A673 (cell line): ENCODE measurements around the gene SF3A2. TPM values are rescaled to one million over a fixed set of nuclear protein-coding genes. Genes with fewer than 3 reads are reported as not detected.

Experiments used
- BruUV-seq: library from RNA; stranded (reverse); fragments of 400-500 nt; replicated peaks from 2 replicates; lab custom pipeline; 2021; lab: Mats Ljungman, UMichigan
- CTCF ChIA-PET: fragments of 300-600 bp; sonication (Branson Sonifier 250); formaldehyde crosslinking; loops from one replicate; lab custom pipeline; 2022; ENCODE audit warnings: antibody characterized with exemption; lab: Charles Lee
- POLR2A ChIA-PET: fragments of 300-600 bp; sonication (Branson Sonifier 250); formaldehyde crosslinking; loops from one replicate; lab custom pipeline; 2022; ENCODE audit warnings: antibody characterized with exemption; ENCODE audit not compliant: low non-redundant PET; lab: Charles Lee
- DNase-seq: peaks from one replicate; pipeline ENCODE4 v3.0.0-alpha.2; 2015; ENCODE audit warnings: low spot score
- H3K27ac ChIP-seq: fragments of 200-600 bp; sonication (generic); 2 replicates; pipeline ENCODE4 v1.5.1; 2016; ENCODE audit warnings: mixed run types, low read depth, mild to moderate bottlenecking, mixed read lengths, antibody characterized with exemption, low read length; ENCODE audit not compliant: poor library complexity, severe bottlenecking
- H3K27me3 ChIP-seq: fragments of 200-600 bp; sonication (generic); replicated peaks from 2 replicates; pipeline ENCODE4 v1.6.1; 2017; ENCODE audit warnings: mixed run types, low read depth, mild to moderate bottlenecking, mixed read lengths, antibody characterized with exemption, low read length; ENCODE audit not compliant: insufficient read depth, poor library complexity
- H3K36me3 ChIP-seq: fragments of 200-600 bp; sonication (generic); 2 replicates; pipeline ENCODE4 v1.6.1; 2016; ENCODE audit warnings: mixed run types, mild to moderate bottlenecking, mixed read lengths, antibody characterized with exemption, low read length; ENCODE audit not compliant: insufficient read depth, poor library complexity, severe bottlenecking
- H3K4me1 ChIP-seq: fragments of 200-600 bp; sonication (generic); 2 replicates; pipeline ENCODE4 v1.6.1; 2017; ENCODE audit warnings: mixed run types, mild to moderate bottlenecking, mixed read lengths, antibody characterized with exemption, low read length; ENCODE audit not compliant: insufficient read depth, poor library complexity, severe bottlenecking
- H3K4me3 ChIP-seq: fragments of 200-600 bp; sonication (generic); 2 replicates; pipeline ENCODE4 v1.5.1; 2016; ENCODE audit warnings: low read depth, mixed run types, mild to moderate bottlenecking, mixed read lengths, low read length; ENCODE audit not compliant: poor library complexity, severe bottlenecking
- H3K9me3 ChIP-seq: fragments of 200-600 bp; sonication (generic); 2 replicates; pipeline ENCODE4 v1.6.1; 2016; ENCODE audit warnings: mixed run types, low read depth, mild to moderate bottlenecking, mixed read lengths, antibody characterized with exemption, low read length; ENCODE audit not compliant: poor library complexity, severe bottlenecking
- EZH2 ChIP-seq: fragments of 200-600 bp; sonication (generic); IDR thresholded peaks from 2 replicates; pipeline ENCODE4 v1.6.1; 2017; ENCODE audit warnings: borderline replicate concordance, low read depth, mild to moderate bottlenecking, mixed read lengths, antibody characterized with exemption, low read length; ENCODE audit not compliant: poor library complexity, severe bottlenecking
- intact Hi-C: fragments of 100-400 bp; cut with micrococcal nuclease; formaldehyde crosslinking; loops from one replicate; pipeline ENCODE4 v1.10.0; 2022; ENCODE audit not compliant: unreplicated experiment
- total RNA-seq: library from RNA; stranded (reverse); gene quantifications from 2 replicates; pipeline ENCODE4 v1.2.3, GENCODE V29; 2021
- TF ChIP-seq, protein P1 (sequence below): fragments of 300-800, 200-600 bp; sonication (generic); conservative IDR thresholded peaks from 2 replicates; pipeline ENCODE4 v1.5.1; 2017; ENCODE audit warnings: low read depth, mild to moderate bottlenecking, antibody characterized with exemption, low read length, moderate library complexity, mixed read lengths

SF3A2 gene
- total RNA-seq, 1 experiment from 2014 or later: 187 TPM

DNA sequence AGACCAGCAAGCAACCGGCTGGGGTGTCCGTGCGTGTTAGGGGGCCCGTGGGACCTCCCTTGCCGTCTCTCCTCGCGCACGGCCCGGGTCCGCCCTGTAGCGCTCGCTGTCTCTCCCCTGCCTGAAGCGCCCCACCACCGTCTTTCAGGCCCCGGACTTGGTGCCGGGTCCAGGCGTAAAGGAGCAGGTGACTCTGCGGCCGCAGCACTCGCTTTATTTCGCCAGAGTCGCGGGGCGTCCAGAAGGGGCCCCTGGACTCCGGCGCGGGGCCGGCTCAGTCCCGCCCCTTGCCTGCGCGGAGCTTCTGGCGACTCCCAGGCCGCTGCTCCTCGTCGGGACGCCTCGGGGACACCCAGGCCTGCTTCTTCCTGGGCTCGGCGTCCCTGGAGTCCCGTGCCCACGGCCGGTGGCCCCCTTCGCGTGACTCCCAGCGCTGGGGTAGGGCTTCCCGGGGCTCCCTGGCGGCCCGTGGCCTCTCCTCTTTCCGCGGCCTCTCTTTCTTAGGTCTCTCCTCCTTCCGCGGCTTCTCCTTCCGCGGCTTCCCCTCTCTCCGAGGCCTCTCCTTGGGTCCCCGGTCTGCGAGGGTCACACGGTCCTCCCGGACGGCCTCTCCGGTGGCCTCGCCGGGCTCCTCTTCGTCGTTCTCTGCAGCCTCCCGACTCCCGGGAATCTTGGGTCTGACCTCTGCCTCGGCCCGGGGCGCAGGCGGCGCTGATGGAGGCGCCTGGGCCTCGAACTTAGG lies 15.6 kb downstream of the SF3A2 start:
- Histone ChIP-seq H3K36me3 (peaks cover 7% of the 10 kb centered on the region), H3K9me3 (no peaks in the 10 kb centered on the region), H3K4me3 (no peak overlapping the region), H3K4me1 (no peaks in the 10 kb centered on the region), H3K27me3 (no peaks in the 10 kb centered on the region), H3K27ac (no peak overlapping the region)
- CTCF ChIA-PET: no interaction called here
- no peak for DNase-seq
- intact Hi-C loops: no loop called here
- POLR2A ChIA-PET: no interaction called here
- TF ChIP-seq, protein P1, sequence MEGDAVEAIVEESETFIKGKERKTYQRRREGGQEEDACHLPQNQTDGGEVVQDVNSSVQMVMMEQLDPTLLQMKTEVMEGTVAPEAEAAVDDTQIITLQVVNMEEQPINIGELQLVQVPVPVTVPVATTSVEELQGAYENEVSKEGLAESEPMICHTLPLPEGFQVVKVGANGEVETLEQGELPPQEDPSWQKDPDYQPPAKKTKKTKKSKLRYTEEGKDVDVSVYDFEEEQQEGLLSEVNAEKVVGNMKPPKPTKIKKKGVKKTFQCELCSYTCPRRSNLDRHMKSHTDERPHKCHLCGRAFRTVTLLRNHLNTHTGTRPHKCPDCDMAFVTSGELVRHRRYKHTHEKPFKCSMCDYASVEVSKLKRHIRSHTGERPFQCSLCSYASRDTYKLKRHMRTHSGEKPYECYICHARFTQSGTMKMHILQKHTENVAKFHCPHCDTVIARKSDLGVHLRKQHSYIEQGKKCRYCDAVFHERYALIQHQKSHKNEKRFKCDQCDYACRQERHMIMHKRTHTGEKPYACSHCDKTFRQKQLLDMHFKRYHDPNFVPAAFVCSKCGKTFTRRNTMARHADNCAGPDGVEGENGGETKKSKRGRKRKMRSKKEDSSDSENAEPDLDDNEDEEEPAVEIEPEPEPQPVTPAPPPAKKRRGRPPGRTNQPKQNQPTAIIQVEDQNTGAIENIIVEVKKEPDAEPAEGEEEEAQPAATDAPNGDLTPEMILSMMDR: no peak
- BruUV-seq: no TSS peak

DNA sequence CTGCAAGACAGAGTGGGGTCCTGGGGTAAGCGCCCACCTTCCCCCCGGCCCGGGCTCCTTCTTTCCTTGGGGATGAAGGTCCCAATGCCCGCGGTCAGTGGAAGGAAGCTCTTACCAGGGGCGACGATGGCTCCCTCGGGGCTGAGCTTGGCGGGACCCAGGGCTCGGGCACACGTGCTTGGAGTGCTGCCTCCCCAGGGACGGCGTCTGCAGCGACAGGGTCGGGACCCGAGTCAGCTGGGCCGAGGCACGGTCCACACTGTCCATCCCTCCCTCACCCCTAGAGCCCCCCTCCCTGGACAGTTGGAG lies 16.1 kb downstream of the SF3A2 start:
- H3K4me1 ChIP-seq: no peaks in the 10 kb centered on the region
- no peaks in the 10 kb centered on the region for H3K27me3 ChIP-seq
- TF ChIP-seq, protein P1: no peak
- TF ChIP-seq EZH2: no peak
- CTCF ChIA-PET: interaction anchor here (0.9 kb wide), 1 partner anchor 9 kb away, joined by 4 read pairs; no protein-coding TSS in a partner anchor
- BruUV-seq: no TSS peak
- no peak overlapping the region for H3K4me3 ChIP-seq
- POLR2A ChIA-PET: no interaction called here
- DNase-seq: no peak
- no peaks in the 10 kb centered on the region for H3K9me3 ChIP-seq
- intact Hi-C loops: no loop called here
- H3K27ac ChIP-seq: no peak overlapping the region
- peaks cover 2% of the 10 kb centered on the region for H3K36me3 ChIP-seq

DNA sequence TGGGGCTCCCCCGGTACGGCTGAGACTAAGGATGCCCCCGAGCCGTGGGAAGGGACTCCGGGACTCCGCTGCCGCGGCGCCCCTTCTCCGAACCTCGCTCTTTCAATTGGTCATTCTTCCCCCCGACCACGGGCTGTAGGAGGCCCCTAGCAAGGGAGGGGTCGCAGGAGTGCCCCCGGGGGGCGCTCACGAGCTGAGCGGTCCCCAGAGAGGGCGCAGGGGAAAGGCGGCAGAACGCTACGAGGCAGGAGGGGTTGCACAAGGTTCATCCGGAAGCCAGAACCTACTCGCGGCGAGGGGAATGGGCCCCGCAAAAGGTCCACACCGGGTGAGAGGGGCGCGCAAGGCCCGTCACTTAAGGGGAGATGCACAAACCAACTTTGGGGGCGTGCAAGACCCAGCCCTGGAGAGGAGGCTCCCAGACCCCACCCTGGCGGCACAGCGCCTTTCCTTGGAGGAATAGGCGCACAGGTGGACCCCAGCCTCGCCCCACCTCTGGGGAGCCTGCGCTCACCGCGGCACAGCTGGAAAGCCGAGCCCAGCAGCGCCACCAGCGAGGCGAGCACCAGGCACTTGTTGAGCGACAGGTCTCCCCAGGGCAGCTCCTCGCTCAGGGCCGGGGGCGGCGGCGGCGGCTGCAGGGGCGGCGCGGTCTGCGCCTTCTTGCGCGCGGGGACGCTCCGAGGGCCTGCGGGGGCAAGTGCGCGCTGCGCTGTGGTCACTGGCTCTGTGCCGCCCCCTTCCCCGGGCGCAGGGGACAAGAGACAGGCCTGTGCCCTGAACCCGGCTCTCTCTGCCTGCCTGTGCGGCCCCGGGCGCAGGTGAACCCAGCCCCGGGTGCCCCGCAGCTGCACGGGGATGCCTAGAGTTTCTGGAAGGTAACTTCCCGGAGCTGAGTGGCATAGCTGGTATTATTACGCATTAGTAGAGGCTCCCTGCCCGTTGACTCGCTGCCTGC lies 16.8 kb downstream of the SF3A2 start:
- TF ChIP-seq, protein P1: peak; percentile 48
- no peak for TF ChIP-seq EZH2
- ChIA-PET CTCF (interaction anchor here (0.6 to 0.9 kb wide), 2 partner anchors 9 to 112 kb away, joined by 3 to 4 read pairs; no protein-coding TSS in a partner anchor), POLR2A (interaction anchor here (0.6 kb wide), 2 partner anchors 80 to 95 kb away, joined by 4 to 7 read pairs; no protein-coding TSS in a partner anchor)

More for the DNA sequence above, 16.8 kb downstream of the SF3A2 start:
- no TSS peak for BruUV-seq
- no peaks in the 10 kb centered on the region for H3K4me1 ChIP-seq
- no peaks in the 10 kb centered on the region for H3K36me3 ChIP-seq
- DNase-seq: no peak
- no peak overlapping the region for H3K27ac ChIP-seq
- no peaks in the 10 kb centered on the region for H3K9me3 ChIP-seq
- intact Hi-C loops: no loop called here
- H3K4me3 ChIP-seq: no peak overlapping the region
- H3K27me3 ChIP-seq: no peaks in the 10 kb centered on the region
